Measurements from ENCODE around the gene CKAP4. TPM values are rescaled to one million over a fixed set of nuclear protein-coding genes. Genes with fewer than 3 reads are reported as not detected.

The CKAP4 gene
- total and polyA plus RNA-seq, 5 donors, result 24.8 to 53.7 (median 39.4) TPM

DNA sequence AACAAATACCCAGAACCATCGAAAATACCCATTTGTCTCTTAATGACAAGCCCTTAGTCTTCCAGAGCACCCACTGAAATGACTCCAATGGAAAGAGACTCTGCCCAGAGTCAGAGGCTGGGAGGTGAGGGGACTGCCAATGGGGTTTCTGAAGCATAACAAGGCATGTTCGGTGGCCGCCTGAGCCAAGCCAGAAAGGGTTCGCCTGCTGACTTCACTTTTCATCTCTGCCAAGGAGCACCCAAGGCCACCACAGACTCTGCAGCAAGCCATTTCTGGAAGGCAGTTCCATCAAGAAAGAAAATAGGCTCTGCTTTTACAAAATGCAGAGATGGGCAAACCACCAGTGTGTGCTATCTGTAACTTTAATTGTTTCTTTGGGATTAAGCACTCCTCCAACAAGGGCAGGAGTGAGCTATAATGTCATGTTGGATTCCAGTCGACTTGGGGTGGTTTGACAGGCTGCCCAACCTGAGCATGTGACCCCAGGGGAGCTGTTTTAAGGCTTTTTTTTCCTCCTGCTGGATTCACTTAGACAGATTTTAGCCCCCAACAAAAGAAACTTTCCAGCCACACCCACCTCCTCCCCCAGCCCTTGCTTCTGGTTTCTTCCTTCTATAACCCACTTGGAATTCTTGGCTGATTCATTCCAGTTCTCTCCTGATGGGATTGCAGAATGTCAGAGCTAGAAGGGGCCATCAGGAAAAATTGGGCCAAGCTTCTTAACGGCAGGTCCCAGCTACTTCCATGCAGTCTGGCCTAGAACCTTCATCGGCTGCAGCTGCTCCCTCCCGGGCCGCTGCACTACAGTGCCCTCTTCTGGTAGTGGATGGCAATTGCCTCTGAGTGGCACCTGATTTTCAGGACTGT, 24.1 kb downstream of the CKAP4 start:
- 37% methylated on average over 9 of the region's 9 CpGs for WGBS
- Histone ChIP-seq H3K27ac (ENCODE audit: low read length) (no peak overlapping the region), H3K4me3 (ENCODE audit: low read length) (no peak overlapping the region), H3K4me1 (ENCODE audit: control insufficient read depth, insufficient read depth, low read length) (no peaks in the 10 kb centered on the region), H3K27me3 (ENCODE audit: control insufficient read depth, insufficient read depth) (no peaks in the 10 kb centered on the region), H3K9me3 (ENCODE audit: control insufficient read depth, low read length) (no peaks in the 10 kb centered on the region)
- peak; percentile 79 to 82 for ATAC-seq
- peak; percentile 57 to 85 (median 80) for DNase-seq
- intact Hi-C loops (cut with DNase I), result loop anchor here (5.0 to 10.0 kb wide), 5 partner anchors 61 to 809 kb away; partner anchors contain the start of gene POLR3B (in 1 of the 4)

DNA sequence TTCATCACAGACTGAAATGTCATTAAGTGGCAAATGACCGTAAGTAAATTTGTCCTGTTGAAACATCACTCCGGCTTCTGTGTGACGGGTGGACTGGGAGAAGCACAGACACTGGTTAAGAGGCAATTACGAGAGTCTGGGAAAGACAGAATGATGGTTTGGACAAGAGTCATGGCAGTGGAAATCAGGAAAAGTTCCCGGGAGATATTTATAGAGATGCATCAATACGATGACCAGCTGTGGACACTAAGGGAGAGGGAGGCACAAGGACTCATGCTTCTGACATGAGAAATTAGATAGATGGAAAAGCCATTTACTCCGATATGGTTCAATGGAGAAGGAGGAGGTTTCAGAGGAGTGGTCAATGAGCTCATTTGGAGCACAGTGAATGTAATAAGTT, 27.3 kb downstream of the CKAP4 start:
- H3K27ac ChIP-seq (ENCODE audit: low read length), result no peak overlapping the region
- ATAC-seq (no peak), DNase-seq (no peak)
- no peaks in the 10 kb centered on the region for H3K9me3 ChIP-seq (ENCODE audit: control insufficient read depth, low read length)
- intact Hi-C loops (cut with DNase I), result loop anchor here (5.0 to 10.0 kb wide), 5 partner anchors 64 to 806 kb away; partner anchors contain the start of gene POLR3B (in 1 of the 4)
- 73% methylated on average over 7 of the region's 7 CpGs for WGBS
- no peak overlapping the region for H3K4me3 ChIP-seq (ENCODE audit: low read length)
- H3K4me1 ChIP-seq (ENCODE audit: control insufficient read depth, insufficient read depth, low read length), result no peaks in the 10 kb centered on the region
- H3K27me3 ChIP-seq (ENCODE audit: control insufficient read depth, insufficient read depth), result no peaks in the 10 kb centered on the region

DNA sequence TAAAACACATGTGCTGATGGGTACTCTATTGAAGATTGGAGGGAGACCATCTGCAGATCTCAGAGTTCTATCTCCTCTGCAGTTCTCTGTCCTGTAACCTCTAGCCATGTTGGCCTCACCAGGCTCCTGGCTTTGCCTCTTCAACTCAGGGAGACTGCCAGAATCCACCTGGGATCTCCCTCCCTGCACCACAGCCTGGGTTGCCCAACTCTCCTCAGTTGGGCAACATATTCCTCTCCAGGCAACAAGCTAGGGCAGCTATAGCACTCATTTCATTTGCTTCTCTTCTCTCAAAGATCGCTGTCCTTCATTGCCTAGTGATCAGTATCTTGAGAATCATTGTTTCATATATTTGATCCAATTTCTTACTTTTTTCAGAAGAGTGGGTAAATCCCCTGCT, 28.8 kb downstream of the CKAP4 start:
- 92% methylated on average over 1 of the region's 1 CpG for WGBS
- intact Hi-C loops (cut with DNase I), result no loop called here

DNA sequence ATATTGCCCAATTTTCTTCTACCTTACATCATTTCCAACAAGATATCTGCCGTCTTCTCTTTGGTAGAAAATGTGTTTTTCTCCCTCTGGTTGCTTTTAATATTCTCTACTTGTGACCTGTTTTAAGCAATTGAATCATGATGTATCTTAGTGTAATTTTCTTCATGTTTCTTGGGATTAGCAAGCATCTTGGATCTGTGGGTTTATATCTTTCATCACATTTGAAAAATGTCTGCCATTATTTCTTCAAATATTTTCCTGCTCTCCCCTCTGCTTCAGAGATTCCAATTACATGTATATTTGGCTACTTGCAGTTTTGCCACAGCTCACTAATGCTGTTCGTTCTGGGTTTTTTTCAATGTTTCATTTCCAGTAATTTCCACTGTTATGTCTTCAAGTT, 30.1 kb downstream of the CKAP4 start:
- Histone ChIP-seq H3K4me3 (ENCODE audit: low read length) (no peak overlapping the region), H3K27ac (ENCODE audit: low read length) (no peak overlapping the region), H3K9me3 (ENCODE audit: control insufficient read depth, low read length) (no peaks in the 10 kb centered on the region), H3K4me1 (ENCODE audit: control insufficient read depth, insufficient read depth, low read length) (no peaks in the 10 kb centered on the region), H3K27me3 (ENCODE audit: control insufficient read depth, insufficient read depth) (no peaks in the 10 kb centered on the region)
- 91% methylated on average over 2 of the region's 2 CpGs for WGBS
- DNase-seq (no peak), ATAC-seq (no peak)
- intact Hi-C loops (cut with DNase I), result no loop called here

More for the DNA sequence above, 28.8 kb downstream of the CKAP4 start:
- ATAC-seq (no peak), DNase-seq (no peak)
- H3K9me3 ChIP-seq (ENCODE audit: control insufficient read depth, low read length), result no peaks in the 10 kb centered on the region
- H3K27me3 ChIP-seq (ENCODE audit: control insufficient read depth, insufficient read depth), result no peaks in the 10 kb centered on the region
- H3K27ac ChIP-seq (ENCODE audit: low read length), result no peak overlapping the region
- H3K4me3 ChIP-seq (ENCODE audit: low read length), result no peak overlapping the region
- no peaks in the 10 kb centered on the region for H3K4me1 ChIP-seq (ENCODE audit: control insufficient read depth, insufficient read depth, low read length)

DNA sequence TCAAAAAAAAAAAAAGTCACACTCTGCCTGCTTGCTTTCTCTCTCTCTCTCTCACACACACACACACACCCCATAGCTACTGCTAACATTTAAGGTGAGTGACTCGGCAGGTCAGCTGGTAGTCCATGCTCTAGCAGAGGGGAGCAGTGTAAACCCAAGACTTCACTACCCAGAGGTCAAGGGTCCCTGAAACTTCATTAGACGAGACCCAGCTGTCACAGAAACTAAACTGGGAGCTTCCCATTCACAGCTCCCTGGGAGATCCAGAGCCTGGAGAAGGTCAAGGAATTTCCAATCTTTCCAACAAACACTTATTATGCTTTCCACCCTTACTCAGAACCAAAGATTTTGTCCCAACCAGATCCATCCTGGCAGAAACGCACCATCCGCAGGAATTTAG, 33.2 kb downstream of the CKAP4 start:
- Histone ChIP-seq H3K27me3 (ENCODE audit: control insufficient read depth, insufficient read depth) (no peaks in the 10 kb centered on the region), H3K9me3 (ENCODE audit: control insufficient read depth, low read length) (no peaks in the 10 kb centered on the region), H3K4me1 (ENCODE audit: control insufficient read depth, insufficient read depth, low read length) (no peaks in the 10 kb centered on the region), H3K4me3 (ENCODE audit: low read length) (no peak overlapping the region), H3K27ac (ENCODE audit: low read length) (no peak overlapping the region)
- WGBS, result 73% methylated on average over 4 of the region's 4 CpGs
- DNase-seq (no peak), ATAC-seq (no peak)
- intact Hi-C loops (cut with DNase I), result no loop called here

DNA sequence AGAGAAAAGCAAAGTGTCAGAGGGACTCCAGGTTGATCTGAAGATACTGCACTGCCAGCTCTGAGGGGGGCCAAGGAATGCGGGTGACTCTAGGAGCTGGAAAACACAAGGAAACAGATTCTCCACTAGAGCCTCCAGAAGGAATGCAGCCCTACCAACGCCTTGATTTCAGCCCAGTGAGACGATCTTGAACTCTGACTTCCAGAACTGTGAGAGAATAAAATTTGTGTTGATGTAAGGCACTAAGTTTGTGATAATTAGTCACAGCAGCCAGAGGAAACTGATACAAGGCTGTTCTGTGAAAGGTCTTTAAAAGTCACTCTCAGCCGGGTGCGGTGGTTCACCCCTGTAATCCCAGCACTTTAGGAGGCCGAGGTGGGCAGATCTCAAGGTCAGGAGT, 34.2 kb downstream of the CKAP4 start:
- Histone ChIP-seq H3K4me1 (ENCODE audit: control insufficient read depth, insufficient read depth, low read length) (no peaks in the 10 kb centered on the region), H3K27ac (ENCODE audit: low read length) (no peak overlapping the region), H3K27me3 (ENCODE audit: control insufficient read depth, insufficient read depth) (no peaks in the 10 kb centered on the region), H3K4me3 (ENCODE audit: low read length) (no peak overlapping the region), H3K9me3 (ENCODE audit: control insufficient read depth, low read length) (no peaks in the 10 kb centered on the region)
- ATAC-seq, result peak in 1 of 2 donors; percentile 76
- no peak for DNase-seq
- intact Hi-C loops (cut with DNase I), result no loop called here
- 64% methylated on average over 6 of the region's 6 CpGs for WGBS

DNA sequence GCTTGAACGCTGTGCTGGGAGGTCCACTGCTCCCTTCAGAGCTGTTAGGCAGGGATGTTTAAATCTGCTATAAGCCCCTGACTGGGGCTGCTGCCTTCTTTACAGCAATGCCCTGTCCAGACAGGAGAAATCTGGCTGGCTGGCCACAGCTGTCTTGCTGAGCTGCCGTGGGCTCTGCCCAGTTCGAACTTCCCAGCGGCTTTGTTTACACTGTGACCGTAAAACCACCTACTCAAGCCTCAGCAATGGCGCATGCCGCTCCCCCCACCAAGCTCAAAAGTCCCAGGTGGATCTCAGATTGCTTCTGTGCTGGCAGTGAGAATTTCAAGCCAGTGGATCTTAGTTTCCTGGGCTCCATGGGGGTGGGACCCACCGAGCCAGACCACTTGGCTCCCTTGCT, 35.8 kb downstream of the CKAP4 start:
- no peak overlapping the region for H3K27ac ChIP-seq (ENCODE audit: low read length)
- intact Hi-C loops (cut with DNase I), result no loop called here
- DNase-seq, result no peak
- 81% methylated on average over 8 of the region's 8 CpGs for WGBS
- no peaks in the 10 kb centered on the region for H3K9me3 ChIP-seq (ENCODE audit: control insufficient read depth, low read length)
- H3K4me1 ChIP-seq (ENCODE audit: control insufficient read depth, insufficient read depth, low read length), result no peaks in the 10 kb centered on the region
- ATAC-seq, result no peak
- no peaks in the 10 kb centered on the region for H3K27me3 ChIP-seq (ENCODE audit: control insufficient read depth, insufficient read depth)
- no peak overlapping the region for H3K4me3 ChIP-seq (ENCODE audit: low read length)

DNA sequence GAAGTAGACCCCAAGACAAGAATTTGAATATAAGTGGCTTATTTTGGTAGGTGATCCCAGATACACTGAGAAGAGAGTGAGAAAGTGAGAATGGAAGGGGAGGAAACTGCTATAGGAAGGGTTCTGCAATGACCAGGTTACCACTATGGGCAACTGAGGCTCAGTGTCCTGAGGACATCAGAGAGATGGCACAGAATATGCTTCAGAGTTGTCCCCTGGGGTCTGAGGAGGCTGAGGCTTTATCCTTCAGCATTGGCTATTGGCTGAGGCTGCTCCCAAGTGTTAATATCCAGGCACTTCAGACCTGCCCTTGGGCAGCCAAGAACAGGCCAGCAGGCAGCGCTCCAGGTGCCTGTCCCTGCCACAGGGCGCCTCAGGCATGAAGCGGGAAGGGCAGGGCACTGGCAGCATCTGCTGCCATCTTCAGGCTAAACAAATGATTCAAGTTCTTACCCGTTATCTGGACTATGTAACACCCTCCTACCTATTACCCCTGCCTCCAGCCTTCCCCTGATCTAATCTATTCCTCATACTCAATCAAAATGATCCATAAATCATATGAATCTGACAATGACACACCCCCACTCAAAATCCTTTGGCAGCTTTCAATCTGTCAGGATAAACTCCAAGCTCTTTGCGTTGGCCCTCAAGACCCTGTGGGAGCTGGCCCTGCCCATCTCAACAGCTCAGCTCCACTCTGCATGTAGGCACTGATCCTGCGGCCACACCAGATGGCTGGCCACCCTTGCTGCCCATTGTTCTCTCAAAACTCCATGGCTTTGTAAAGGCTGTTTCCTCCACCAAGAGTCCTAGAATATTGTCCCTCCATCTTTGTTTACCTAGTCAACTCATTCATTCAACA, 42.4 kb downstream of the CKAP4 start:
- peak; percentile 88 to 94 for ATAC-seq
- no peaks in the 10 kb centered on the region for H3K27me3 ChIP-seq (ENCODE audit: control insufficient read depth, insufficient read depth)

DNA sequence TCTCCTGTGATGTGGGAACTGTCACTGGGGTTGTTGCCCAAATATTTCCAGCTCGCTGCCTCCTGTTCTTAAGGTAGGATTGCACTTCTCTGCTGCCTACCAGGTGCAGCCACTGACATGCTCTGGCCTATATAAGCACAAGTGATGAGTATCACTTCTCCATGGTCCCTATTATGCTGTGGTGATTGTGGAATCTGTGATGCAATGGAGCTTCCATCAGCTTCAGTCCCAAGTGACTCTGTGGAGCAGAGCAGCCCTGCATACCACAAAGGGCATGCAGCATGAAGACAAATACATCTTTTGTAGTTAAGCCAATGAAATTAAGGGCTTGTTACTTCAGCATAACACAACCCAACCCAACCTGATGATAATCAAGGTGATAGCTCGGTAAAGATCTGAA, 43.5 kb downstream of the CKAP4 start:
- DNase-seq (no peak), ATAC-seq (no peak)
- H3K9me3 ChIP-seq (ENCODE audit: control insufficient read depth, low read length), result no peaks in the 10 kb centered on the region
- WGBS, result 94% methylated on average over 2 of the region's 2 CpGs
- H3K4me1 ChIP-seq (ENCODE audit: control insufficient read depth, insufficient read depth, low read length), result no peaks in the 10 kb centered on the region
- no peak overlapping the region for H3K4me3 ChIP-seq (ENCODE audit: low read length)
- H3K27me3 ChIP-seq (ENCODE audit: control insufficient read depth, insufficient read depth), result no peaks in the 10 kb centered on the region
- H3K27ac ChIP-seq (ENCODE audit: low read length), result no peak overlapping the region
- intact Hi-C loops (cut with DNase I), result loop anchor here in 1 of 4 donors (10.0 kb wide), 1 partner anchor 780 kb away; no protein-coding TSS in a partner anchor

More for the DNA sequence above, 42.4 kb downstream of the CKAP4 start:
- H3K9me3 ChIP-seq (ENCODE audit: control insufficient read depth, low read length), result no peaks in the 10 kb centered on the region
- H3K27ac ChIP-seq (ENCODE audit: low read length), result no peak overlapping the region
- WGBS, result 43% methylated on average over 6 of the region's 6 CpGs
- no peaks in the 10 kb centered on the region for H3K4me1 ChIP-seq (ENCODE audit: control insufficient read depth, insufficient read depth, low read length)
- no peak overlapping the region for H3K4me3 ChIP-seq (ENCODE audit: low read length)
- DNase-seq, result peak; percentile 28 to 84 (median 79)
- intact Hi-C loops (cut with DNase I), result loop anchor here in 1 of 4 donors (10.0 kb wide), 1 partner anchor 781 kb away; no protein-coding TSS in a partner anchor

DNA sequence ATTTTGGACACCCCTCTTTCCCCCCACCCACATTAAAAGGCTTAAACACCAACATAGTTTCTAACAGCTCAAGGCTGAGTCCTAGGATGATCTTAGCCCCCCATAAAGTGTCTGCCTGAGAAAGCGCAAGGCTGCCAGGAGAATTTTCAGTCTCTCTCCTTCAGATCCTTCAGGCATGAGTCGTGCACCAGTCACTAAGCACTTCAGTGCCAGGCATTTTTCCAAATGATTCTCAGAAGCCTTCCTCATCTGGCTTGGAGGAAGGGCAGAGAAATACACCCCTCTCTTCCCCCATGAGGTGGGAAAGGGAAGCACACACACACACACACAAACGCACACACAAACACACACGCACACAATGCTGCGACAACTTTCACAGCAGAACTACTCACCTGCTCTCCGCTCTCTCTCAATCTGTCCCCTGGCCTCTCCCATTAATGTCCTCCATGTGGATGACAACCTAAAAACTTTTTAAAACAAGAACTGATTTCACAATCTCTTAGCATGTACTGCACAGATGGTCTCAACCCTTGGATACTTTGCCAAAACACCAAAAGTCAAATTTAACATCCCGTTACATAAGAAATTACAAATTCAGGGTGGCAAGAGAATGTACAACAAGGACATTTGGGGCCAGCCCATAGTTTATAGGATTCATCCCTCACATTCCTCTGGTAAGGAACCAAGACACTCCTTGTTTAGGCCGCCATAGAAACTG, 49.8 kb downstream of the CKAP4 start:
- WGBS, result 84% methylated on average over 8 of the region's 8 CpGs
- peaks cover 5% of the 10 kb centered on the region for H3K4me1 ChIP-seq (ENCODE audit: control insufficient read depth, insufficient read depth, low read length)
- no peak overlapping the region for H3K4me3 ChIP-seq (ENCODE audit: low read length)
- intact Hi-C loops (cut with DNase I), result loop anchor here in 1 of 4 donors (10.0 kb wide), 1 partner anchor 783 kb away; no protein-coding TSS in a partner anchor
- H3K9me3 ChIP-seq (ENCODE audit: control insufficient read depth, low read length), result no peaks in the 10 kb centered on the region
- ATAC-seq (no peak), DNase-seq (no peak)
- no peaks in the 10 kb centered on the region for H3K27me3 ChIP-seq (ENCODE audit: control insufficient read depth, insufficient read depth)
- no peak overlapping the region for H3K27ac ChIP-seq (ENCODE audit: low read length)
